ENCODE results near the gene TMF1. TPM values are rescaled to one million over a fixed set of nuclear protein-coding genes. Genes with fewer than 3 reads are reported as not detected.

TMF1 gene
- total and polyA plus RNA-seq, 2 experiments from 2014 or later = 15.8 to 21.3 TPM

GRCh38 chr3:69080233-69080920, 28.2 kb upstream of the TMF1 start, which contains the start of gene UBA3:
Gene UBA3 (minus strand): TSS chr3:69080365. CDS start chr3:69080353, 12 bp downstream.
- Histone ChIP-seq H3K4me2 (peak within 1 kb of the TSS; percentile 92), H3F3A (replicated peaks; ENCODE audit: low read depth) (no peaks in the 10 kb centered on the region), H2AFZ (no peak within 1 kb of the TSS), H3K79me2 (replicated peaks; ENCODE audit: insufficient read depth) (peaks cover 37% of the 10 kb centered on the region), H3K4me1 (ENCODE audit: insufficient read depth) (peaks cover 26% of the 10 kb centered on the region), H3K4me3 (peak within 1 kb of the TSS; percentile 86), H3K9me2 (ENCODE audit: insufficient read depth) (no peaks in the 10 kb centered on the region), H3K36me3 (ENCODE audit: insufficient read depth) (no peaks in the 10 kb centered on the region), H3K27ac (ENCODE audit: low read depth) (0 out of 2 replicates have a peak within 1 kb of the TSS, but pooled peaks have one; percentile 46), H3K27me3 (ENCODE audit: insufficient read depth) (no peaks in the 10 kb centered on the region), H4K20me1 (replicated peaks; ENCODE audit: insufficient read depth) (no peaks in the 10 kb centered on the region)
- Mint-ChIP-seq H3K4me1 (peaks cover 35% of the 10 kb centered on the region), H3K36me3 (ENCODE audit: low read depth) (peaks cover 5% of the 10 kb centered on the region; the same call in 1 of the 3 replicates), H3K9me3 (no peaks in the 10 kb centered on the region), H3K4me3 (peak within 1 kb of the TSS; percentile 91), H3K27ac (no peak within 1 kb of the TSS; the same call in 1 of the 2 replicates), H3K27me3 (ENCODE audit: insufficient read depth, low read depth, poor library complexity) (no peaks in the 10 kb centered on the region)
- ATAC-seq = peak; percentile 84
- DNase-seq (ENCODE audit: low spot score) = peak; percentile 93
- no peak for TF ChIP-seq EZH2 (IDR thresholded peaks at IDR 0.05; ENCODE audit: low read depth, unreplicated experiment)
- TF ChIP-seq, protein P1, sequence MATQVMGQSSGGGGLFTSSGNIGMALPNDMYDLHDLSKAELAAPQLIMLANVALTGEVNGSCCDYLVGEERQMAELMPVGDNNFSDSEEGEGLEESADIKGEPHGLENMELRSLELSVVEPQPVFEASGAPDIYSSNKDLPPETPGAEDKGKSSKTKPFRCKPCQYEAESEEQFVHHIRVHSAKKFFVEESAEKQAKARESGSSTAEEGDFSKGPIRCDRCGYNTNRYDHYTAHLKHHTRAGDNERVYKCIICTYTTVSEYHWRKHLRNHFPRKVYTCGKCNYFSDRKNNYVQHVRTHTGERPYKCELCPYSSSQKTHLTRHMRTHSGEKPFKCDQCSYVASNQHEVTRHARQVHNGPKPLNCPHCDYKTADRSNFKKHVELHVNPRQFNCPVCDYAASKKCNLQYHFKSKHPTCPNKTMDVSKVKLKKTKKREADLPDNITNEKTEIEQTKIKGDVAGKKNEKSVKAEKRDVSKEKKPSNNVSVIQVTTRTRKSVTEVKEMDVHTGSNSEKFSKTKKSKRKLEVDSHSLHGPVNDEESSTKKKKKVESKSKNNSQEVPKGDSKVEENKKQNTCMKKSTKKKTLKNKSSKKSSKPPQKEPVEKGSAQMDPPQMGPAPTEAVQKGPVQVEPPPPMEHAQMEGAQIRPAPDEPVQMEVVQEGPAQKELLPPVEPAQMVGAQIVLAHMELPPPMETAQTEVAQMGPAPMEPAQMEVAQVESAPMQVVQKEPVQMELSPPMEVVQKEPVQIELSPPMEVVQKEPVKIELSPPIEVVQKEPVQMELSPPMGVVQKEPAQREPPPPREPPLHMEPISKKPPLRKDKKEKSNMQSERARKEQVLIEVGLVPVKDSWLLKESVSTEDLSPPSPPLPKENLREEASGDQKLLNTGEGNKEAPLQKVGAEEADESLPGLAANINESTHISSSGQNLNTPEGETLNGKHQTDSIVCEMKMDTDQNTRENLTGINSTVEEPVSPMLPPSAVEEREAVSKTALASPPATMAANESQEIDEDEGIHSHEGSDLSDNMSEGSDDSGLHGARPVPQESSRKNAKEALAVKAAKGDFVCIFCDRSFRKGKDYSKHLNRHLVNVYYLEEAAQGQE (IDR thresholded peaks at IDR 0.05; ENCODE audit: unreplicated experiment) = peak; percentile 20
- peak; percentile 82 for TF ChIP-seq POLR2AphosphoS5 (IDR thresholded peaks at IDR 0.05; ENCODE audit: low read depth)

DNA sequence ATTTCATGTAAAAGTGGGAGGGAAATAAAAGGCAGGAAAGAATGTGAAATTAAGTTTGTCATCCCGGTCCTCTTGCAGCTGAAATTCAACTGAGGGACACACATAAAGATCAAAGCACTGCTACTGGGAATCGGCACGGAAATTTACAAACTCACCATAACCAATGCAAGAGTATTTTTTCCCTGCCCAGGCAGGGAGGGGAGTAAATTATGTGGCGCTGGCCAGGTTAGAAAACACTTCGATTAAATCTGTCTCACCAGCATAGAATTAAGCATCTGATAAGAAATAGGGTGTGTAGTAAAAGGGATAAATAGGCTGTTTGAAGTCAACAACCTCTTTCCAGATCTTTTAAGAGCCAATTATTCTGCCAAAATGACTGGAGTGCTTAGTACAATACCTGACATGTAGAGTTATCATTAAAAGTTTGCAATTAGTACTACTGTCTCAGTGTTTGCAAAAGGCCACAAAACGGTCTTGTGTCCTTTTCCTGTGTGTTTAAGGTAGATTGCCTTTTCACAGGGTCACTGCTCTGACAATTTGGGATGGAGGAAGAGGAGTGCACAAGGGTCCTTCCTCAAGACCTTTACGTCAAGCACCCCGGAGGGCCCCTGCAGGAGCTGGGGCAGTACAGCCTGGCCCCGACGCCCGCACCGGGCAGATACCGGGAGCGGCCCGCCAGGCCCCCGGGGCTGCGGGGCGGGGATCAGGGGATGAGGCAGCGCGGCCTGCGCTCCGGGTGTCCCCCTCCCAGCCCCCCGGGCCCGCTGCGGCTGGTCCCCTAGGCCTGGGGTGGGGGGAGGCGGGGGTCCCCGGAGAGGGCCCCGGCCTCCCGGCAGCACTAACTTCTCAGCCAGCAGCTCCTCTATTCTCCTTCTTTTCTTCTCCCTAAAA, 27.4 kb upstream of the TMF1 start:
- peaks cover 33% of the 10 kb centered on the region for H3K4me1 Mint-ChIP-seq
- ATAC-seq = peak; percentile 82
- Histone ChIP-seq H3K4me1 (ENCODE audit: insufficient read depth) (peaks cover 26% of the 10 kb centered on the region), H3K79me2 (replicated peaks; ENCODE audit: insufficient read depth) (peaks cover 43% of the 10 kb centered on the region), H2AFZ (no peak overlapping the region), H3F3A (replicated peaks; ENCODE audit: low read depth) (no peaks in the 10 kb centered on the region), H3K9me2 (ENCODE audit: insufficient read depth) (no peaks in the 10 kb centered on the region), H3K27ac (ENCODE audit: low read depth) (0 out of 2 replicates have a peak overlapping the region, but pooled peaks have one; percentile 46), H3K36me3 (ENCODE audit: insufficient read depth) (peaks cover under 1% of the 10 kb centered on the region; the same call in 1 of the 2 replicates), H3K4me3 (peak overlapping the region; percentile 86), H4K20me1 (replicated peaks; ENCODE audit: insufficient read depth) (no peaks in the 10 kb centered on the region), H3K4me2 (peak overlapping the region; percentile 92), H3K27me3 (ENCODE audit: insufficient read depth) (no peaks in the 10 kb centered on the region)
- peak; percentile 44 for DNase-seq (ENCODE audit: low spot score)
- no peaks in the 10 kb centered on the region for H3K27me3 Mint-ChIP-seq (ENCODE audit: insufficient read depth, low read depth, poor library complexity)
- H3K27ac Mint-ChIP-seq = no peak overlapping the region; the same call in 1 of the 2 replicates
- H3K36me3 Mint-ChIP-seq (ENCODE audit: low read depth) = peaks cover 5% of the 10 kb centered on the region; the same call in 1 of the 3 replicates
- H3K4me3 Mint-ChIP-seq = peak overlapping the region; percentile 91
- H3K9me3 Mint-ChIP-seq = no peaks in the 10 kb centered on the region
- TF ChIP-seq EZH2phosphoT487 (IDR thresholded peaks at IDR 0.05; ENCODE audit: unreplicated experiment) = no peak
- no peak for TF ChIP-seq ZNF114 (CRISPR knock-in tag; IDR thresholded peaks at IDR 0.05)
- no peak for TF ChIP-seq CTCF (conservative IDR thresholded peaks at IDR 0.05; ENCODE audit: low read depth in 2 of 2)

Measured in GM23338 (cell line).